ENCODE data around the gene TBC1D24.
A peak's percentile ranks its signal among the peaks of the same experiment; 100 is the strongest.

TBC1D24 gene

DNA sequence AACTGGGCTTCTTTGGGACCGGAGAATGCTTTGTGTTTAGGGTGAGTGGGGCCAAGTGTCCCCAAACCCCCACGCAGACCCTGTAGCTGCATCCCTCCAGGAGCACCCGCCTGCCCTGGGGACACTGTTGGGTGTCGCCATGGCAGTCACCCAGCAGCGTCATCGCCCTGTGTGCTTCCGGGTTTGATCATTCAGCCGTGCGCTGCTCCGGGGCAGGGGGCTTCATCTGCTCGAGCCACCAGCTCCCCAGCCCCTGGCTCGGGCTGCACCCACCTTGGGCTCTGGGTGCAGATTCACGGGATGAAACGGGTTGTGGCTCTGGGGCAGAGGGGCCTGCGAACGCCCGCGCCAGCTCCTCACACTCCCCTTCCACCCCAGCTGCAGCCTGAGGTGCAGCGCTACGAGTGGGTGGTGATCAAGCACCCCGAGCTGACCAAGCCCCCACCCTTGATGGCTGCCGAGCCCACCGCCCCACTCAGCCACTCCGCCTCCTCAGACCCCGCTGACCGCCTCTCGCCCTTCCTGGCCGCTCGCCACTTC lies 25.0 kb downstream of the TBC1D24 start:
- Histone ChIP-seq H3K9me2 (replicated peaks; ENCODE audit: insufficient read depth, low read length) (no peaks in the 10 kb centered on the region), H4K20me1 (ENCODE audit: insufficient read depth, low read length) (no peaks in the 10 kb centered on the region)
- DNase-seq = no peak

DNA sequence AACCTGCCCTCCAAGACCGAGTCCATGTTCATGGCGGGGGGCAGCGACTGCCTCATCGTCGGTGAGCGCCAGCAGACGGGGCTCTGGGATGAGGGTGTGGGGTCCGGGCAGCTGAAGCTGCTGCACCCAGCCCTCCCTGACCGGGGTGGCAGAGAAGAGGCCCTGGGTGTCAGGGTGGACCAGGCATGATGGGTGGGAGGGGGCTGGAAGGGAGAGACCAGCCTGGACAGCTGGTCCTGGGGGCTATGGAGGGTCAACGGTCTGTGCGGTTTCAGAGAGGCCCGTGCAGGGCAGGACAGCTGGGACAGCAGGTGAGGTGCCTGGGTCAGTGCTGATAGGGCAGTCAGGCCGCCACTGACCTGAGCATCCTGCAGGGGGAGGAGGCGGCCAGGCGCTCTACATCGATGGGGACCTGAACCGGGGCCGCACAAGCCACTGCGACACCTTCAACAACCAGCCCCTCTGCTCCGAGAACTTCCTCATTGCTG lies 25.5 kb downstream of the TBC1D24 start:
- no peaks in the 10 kb centered on the region for H3K36me3 ChIP-seq (replicated peaks; ENCODE audit: insufficient read depth, low read length)
- 0 out of 2 replicates have a peak, but pooled peaks cover 2% of the 10 kb centered on the region for H3K4me1 ChIP-seq (ENCODE audit: low read length)
- TF ChIP-seq EZH2 (optimal IDR thresholded peaks at IDR 0.05; ENCODE audit: low read depth, low read length) = no peak
- TF ChIP-seq, protein P1, sequence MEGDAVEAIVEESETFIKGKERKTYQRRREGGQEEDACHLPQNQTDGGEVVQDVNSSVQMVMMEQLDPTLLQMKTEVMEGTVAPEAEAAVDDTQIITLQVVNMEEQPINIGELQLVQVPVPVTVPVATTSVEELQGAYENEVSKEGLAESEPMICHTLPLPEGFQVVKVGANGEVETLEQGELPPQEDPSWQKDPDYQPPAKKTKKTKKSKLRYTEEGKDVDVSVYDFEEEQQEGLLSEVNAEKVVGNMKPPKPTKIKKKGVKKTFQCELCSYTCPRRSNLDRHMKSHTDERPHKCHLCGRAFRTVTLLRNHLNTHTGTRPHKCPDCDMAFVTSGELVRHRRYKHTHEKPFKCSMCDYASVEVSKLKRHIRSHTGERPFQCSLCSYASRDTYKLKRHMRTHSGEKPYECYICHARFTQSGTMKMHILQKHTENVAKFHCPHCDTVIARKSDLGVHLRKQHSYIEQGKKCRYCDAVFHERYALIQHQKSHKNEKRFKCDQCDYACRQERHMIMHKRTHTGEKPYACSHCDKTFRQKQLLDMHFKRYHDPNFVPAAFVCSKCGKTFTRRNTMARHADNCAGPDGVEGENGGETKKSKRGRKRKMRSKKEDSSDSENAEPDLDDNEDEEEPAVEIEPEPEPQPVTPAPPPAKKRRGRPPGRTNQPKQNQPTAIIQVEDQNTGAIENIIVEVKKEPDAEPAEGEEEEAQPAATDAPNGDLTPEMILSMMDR (IDR thresholded peaks at IDR 0.05; ENCODE audit: low read length) = no peak
- no peak overlapping the region for H3K4me2 ChIP-seq (ENCODE audit: low read depth, low read length)
- no peaks in the 10 kb centered on the region for H3K9me3 ChIP-seq (replicated peaks; ENCODE audit: insufficient read depth, low read length)
- no peaks in the 10 kb centered on the region for H3K79me2 ChIP-seq (ENCODE audit: low read length)
- no peaks in the 10 kb centered on the region for H3F3A ChIP-seq (ENCODE audit: insufficient read depth, low read length)
- no peak overlapping the region for H3K4me3 ChIP-seq (ENCODE audit: low read length)
- no peaks in the 10 kb centered on the region for H3K9me2 ChIP-seq (replicated peaks; ENCODE audit: insufficient read depth, low read length)
- DNase-seq = no peak
- H2AFZ ChIP-seq (ENCODE audit: low read length) = no peak overlapping the region
- H3K27ac ChIP-seq (ENCODE audit: low read length) = no peak overlapping the region
- no peak overlapping the region for H3K9ac ChIP-seq (ENCODE audit: low read length)
- no peaks in the 10 kb centered on the region for H4K20me1 ChIP-seq (ENCODE audit: insufficient read depth, low read length)
- no peaks in the 10 kb centered on the region for H3K27me3 ChIP-seq (replicated peaks; ENCODE audit: insufficient read depth, low read length)

More for the DNA sequence above, 25.0 kb downstream of the TBC1D24 start:
- Histone ChIP-seq H2AFZ (ENCODE audit: low read length) (no peak overlapping the region), H3K27me3 (replicated peaks; ENCODE audit: insufficient read depth, low read length) (no peaks in the 10 kb centered on the region), H3F3A (ENCODE audit: insufficient read depth, low read length) (no peaks in the 10 kb centered on the region), H3K9me3 (replicated peaks; ENCODE audit: insufficient read depth, low read length) (no peaks in the 10 kb centered on the region), H3K4me2 (ENCODE audit: low read depth, low read length) (no peak overlapping the region), H3K4me1 (ENCODE audit: low read length) (0 out of 2 replicates have a peak, but pooled peaks cover 2% of the 10 kb centered on the region), H3K36me3 (replicated peaks; ENCODE audit: insufficient read depth, low read length) (no peaks in the 10 kb centered on the region), H3K9ac (ENCODE audit: low read length) (no peak overlapping the region), H3K4me3 (ENCODE audit: low read length) (no peak overlapping the region), H3K27ac (ENCODE audit: low read length) (no peak overlapping the region), H3K79me2 (ENCODE audit: low read length) (no peaks in the 10 kb centered on the region)
- TF ChIP-seq EZH2 (optimal IDR thresholded peaks at IDR 0.05; ENCODE audit: low read depth, low read length) (no peak), EZH2phosphoT487 (IDR thresholded peaks at IDR 0.05; ENCODE audit: low read length) (no peak)
- TF ChIP-seq, protein P1 (IDR thresholded peaks at IDR 0.05; ENCODE audit: low read length) = no peak

DNA sequence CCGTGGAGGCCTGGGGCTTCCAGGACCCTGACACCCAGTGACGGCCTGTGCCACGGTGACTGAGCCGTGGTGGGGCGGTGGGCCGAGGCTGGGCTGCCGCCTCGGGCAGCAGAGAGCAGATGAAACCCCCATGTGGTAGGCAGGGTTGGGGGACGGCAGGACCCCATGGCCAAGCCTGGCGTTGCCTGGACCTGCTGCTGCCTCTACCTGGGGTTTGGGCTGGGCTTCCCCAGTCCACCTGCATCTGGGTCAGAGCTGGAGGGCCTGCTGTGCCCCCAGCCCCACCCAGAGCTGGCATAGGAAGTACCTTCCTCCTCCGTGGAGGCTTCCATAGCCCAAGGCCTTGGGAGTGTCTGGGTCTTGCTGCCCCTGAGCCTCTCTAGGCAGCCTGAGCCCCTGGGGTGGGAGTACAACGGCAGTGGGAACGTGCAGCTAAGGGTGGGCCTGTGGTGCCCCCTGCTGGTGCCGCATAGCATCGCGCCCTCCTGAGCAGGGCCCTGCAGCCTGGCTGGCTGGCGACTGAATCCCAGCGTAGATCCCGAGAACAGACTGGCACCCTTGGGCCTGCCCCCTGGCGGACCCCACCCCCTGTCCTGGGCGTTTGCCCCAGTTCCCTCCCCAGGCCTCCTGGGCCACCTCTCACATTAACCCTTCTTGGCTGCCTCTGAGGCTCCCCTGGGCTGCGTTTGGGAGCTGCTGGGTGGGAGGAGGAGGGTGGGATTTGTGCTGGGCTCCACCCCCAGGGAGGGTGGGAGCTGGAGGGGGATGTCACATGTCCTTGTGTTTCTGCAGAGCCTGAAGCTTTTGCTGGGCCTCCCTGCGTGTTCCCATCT lies 26.2 kb downstream of the TBC1D24 start:
- Histone ChIP-seq H3F3A (ENCODE audit: insufficient read depth, low read length) (no peaks in the 10 kb centered on the region), H3K27ac (ENCODE audit: low read length) (no peak overlapping the region), H3K27me3 (replicated peaks; ENCODE audit: insufficient read depth, low read length) (no peaks in the 10 kb centered on the region), H3K9me2 (replicated peaks; ENCODE audit: insufficient read depth, low read length) (no peaks in the 10 kb centered on the region), H3K79me2 (ENCODE audit: low read length) (no peaks in the 10 kb centered on the region), H3K4me1 (ENCODE audit: low read length) (0 out of 2 replicates have a peak, but pooled peaks cover 2% of the 10 kb centered on the region), H3K36me3 (replicated peaks; ENCODE audit: insufficient read depth, low read length) (no peaks in the 10 kb centered on the region), H4K20me1 (ENCODE audit: insufficient read depth, low read length) (no peaks in the 10 kb centered on the region), H3K4me3 (ENCODE audit: low read length) (no peak overlapping the region), H2AFZ (ENCODE audit: low read length) (no peak overlapping the region), H3K4me2 (ENCODE audit: low read depth, low read length) (no peak overlapping the region), H3K9ac (ENCODE audit: low read length) (no peak overlapping the region), H3K9me3 (replicated peaks; ENCODE audit: insufficient read depth, low read length) (no peaks in the 10 kb centered on the region)
- TF ChIP-seq, protein P1 (IDR thresholded peaks at IDR 0.05; ENCODE audit: low read length) = peak; percentile 96
- no peak for TF ChIP-seq EZH2phosphoT487 (IDR thresholded peaks at IDR 0.05; ENCODE audit: low read length)
- TF ChIP-seq EZH2 (optimal IDR thresholded peaks at IDR 0.05; ENCODE audit: low read depth, low read length) = no peak
- DNase-seq = peak; percentile 58

Data from MM.1S (cell line).